ENCODE measurements around the gene IGFBP2.

IGFBP2 gene

DNA sequence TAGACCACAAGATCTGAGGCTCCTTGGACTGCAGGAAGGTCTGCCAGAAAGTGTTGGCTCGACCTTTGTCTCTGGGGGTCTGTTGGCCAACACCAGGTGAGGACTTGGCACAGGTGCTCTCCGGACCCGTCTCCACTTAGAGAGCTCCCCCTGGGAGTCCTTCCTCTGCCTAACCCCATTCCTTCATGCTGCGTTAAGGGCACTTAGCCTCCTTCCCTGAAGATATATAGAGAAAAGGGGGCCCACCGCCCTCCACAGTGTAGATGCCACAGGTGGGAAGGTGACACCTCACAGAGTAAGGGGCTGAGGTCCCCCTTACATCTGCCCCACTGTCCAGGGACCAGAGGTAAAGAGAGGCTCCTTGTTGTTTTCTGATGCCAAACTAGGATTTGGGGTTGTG, 53.9 kb downstream of the IGFBP2 start:
- ChIA-PET POLR2A (no interaction called here), CTCF (interaction anchor here (0.7 to 6.6 kb wide), 8 partner anchors 9 to 1026 kb away, joined by 3 to 31 read pairs (median 7); partner anchors contain the start of gene IGFBP5)
- peaks cover 0 to 67% (median 24%) of the 10 kb centered on the region in 5 experiments for H3K27me3 ChIP-seq (replicated peaks in 2 of 5; ENCODE audit: control insufficient read depth in 4 of 5, insufficient read depth in 5 of 5, low read length in 4 of 5)
- H3K9me3 ChIP-seq (ENCODE audit: control extremely low read depth in 1 of 5, control insufficient read depth in 4 of 5, insufficient read depth in 2 of 5, low read depth in 1 of 5, low read length in 4 of 5): no peaks in the 10 kb centered on the region
- H3K4me1 ChIP-seq (ENCODE audit: control extremely low read depth in 1 of 4, control insufficient read depth in 4 of 4, insufficient read depth in 4 of 4, low read length in 3 of 4): peaks cover 0 to 14% (median 6%) of the 10 kb centered on the region in 4 experiments
- no peaks in the 10 kb centered on the region for H3K36me3 ChIP-seq (ENCODE audit: control insufficient read depth in 4 of 4, insufficient read depth in 4 of 4, low read length in 3 of 4)
- no peak overlapping the region for H3K4me3 ChIP-seq (ENCODE audit: control insufficient read depth in 1 of 7, extremely low read depth in 1 of 7, insufficient read depth in 4 of 7, low read depth in 2 of 7, low read length in 6 of 7)
- no peak overlapping the region for H3K27ac ChIP-seq (ENCODE audit: insufficient read depth in 1 of 2, low read depth in 1 of 2, low read length in 2 of 2, poor library complexity in 1 of 2, severe bottlenecking in 2 of 2)
- no peak for DNase-seq
- 87% methylated on average over 3 of the region's 5 CpGs for WGBS (ENCODE audit: insufficient coverage)

DNA sequence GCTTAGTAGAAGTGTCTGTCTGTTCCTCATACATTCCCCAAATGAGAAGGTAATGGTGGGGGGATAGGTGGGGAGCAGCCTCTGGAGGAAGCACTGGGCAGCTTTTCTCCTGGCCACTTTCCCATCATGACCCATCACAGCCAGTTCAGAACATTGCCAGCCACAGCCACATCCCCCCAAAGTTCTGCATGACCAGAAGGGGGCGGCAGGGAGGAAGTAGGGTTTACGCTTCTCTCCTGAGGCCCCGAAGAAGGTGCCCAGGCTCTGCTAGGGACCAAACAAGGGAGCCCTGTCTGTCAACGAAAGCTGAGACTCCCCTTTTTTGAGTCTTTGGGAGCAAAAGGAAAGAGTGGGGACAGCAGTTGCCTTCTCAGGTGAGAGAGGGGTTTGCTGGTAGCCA, 54.4 kb downstream of the IGFBP2 start:
- no peak overlapping the region for H3K27ac ChIP-seq (ENCODE audit: insufficient read depth in 1 of 2, low read depth in 1 of 2, low read length in 2 of 2, poor library complexity in 1 of 2, severe bottlenecking in 2 of 2)
- peaks cover 0 to 20% (median 11%) of the 10 kb centered on the region in 4 experiments for H3K4me1 ChIP-seq (ENCODE audit: control extremely low read depth in 1 of 4, control insufficient read depth in 4 of 4, insufficient read depth in 4 of 4, low read length in 3 of 4)
- CTCF ChIA-PET: interaction anchor here (1.7 to 6.6 kb wide), 5 partner anchors 10 to 1069 kb away, joined by 5 to 31 read pairs (median 7); no protein-coding TSS in a partner anchor
- H3K36me3 ChIP-seq (ENCODE audit: control insufficient read depth in 4 of 4, insufficient read depth in 4 of 4, low read length in 3 of 4): no peaks in the 10 kb centered on the region
- no peaks in the 10 kb centered on the region for H3K9me3 ChIP-seq (ENCODE audit: control extremely low read depth in 1 of 5, control insufficient read depth in 4 of 5, insufficient read depth in 2 of 5, low read depth in 1 of 5, low read length in 4 of 5)
- peaks cover 0 to 72% (median 30%) of the 10 kb centered on the region in 5 experiments for H3K27me3 ChIP-seq (replicated peaks in 2 of 5; ENCODE audit: control insufficient read depth in 4 of 5, insufficient read depth in 5 of 5, low read length in 4 of 5)
- DNase-seq: peak in 2 of 3 donors; percentile 57 to 63
- 15% methylated on average over 4 of the region's 4 CpGs for WGBS (ENCODE audit: insufficient coverage)
- no peak overlapping the region for H3K4me3 ChIP-seq (ENCODE audit: control insufficient read depth in 1 of 7, extremely low read depth in 1 of 7, insufficient read depth in 4 of 7, low read depth in 2 of 7, low read length in 6 of 7)
- POLR2A ChIA-PET: no interaction called here

DNA sequence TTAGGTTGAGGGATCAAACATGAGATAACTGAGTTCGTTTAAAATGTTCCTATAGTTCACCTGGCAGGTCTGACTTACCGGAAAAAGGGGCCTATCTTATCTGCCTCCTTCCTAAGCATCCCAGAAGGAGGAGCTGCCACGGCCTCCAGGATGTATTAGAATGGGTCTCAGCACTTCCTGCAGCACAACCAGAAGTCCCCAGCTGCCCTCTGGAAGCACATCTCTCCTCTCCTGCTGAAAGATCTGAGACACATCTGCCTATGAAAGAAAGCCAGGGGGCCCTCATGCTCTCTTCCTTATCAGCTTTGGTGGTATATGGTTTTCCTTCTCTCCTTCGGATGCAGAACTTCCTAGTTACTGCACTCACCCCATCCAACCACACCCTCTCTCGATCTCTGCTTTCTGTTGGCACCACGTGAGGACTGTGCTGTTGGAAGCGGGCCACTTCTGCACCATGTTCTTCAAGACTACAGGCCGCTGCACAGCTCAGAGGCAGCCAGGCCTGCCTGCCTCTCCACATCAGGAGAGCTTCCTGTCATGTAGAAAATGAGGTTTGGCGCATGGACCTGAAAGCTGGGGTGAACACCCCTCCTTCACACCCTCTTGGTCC, 55.6 kb downstream of the IGFBP2 start:
- CTCF ChIA-PET: interaction anchor here (1.3 to 6.6 kb wide), 4 partner anchors 13 to 1068 kb away, joined by 3 to 31 read pairs (median 6); no protein-coding TSS in a partner anchor
- WGBS (ENCODE audit: insufficient coverage): 77% methylated on average over 7 of the region's 9 CpGs

DNA sequence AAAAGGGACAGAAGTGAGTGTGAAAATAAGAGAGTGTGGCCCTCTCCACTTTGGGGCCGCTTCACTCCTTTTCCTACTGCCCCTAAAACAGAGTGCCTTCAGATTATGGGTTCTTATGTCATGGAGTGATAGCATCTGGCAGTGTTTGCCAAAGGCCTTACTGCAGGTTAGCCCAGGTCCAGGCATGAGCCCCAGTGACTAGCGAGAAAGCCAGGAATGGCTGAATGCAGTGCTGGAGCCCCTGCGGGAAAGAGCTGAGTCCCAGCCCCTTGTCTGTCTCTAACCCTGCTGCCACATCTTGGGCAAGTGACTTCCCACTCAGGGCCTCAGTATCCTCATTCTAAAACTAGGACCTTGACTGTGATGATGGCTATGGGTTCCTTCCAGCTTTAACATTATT, 56.2 kb downstream of the IGFBP2 start:
- 100% methylated on average over 3 of the region's 3 CpGs for WGBS (ENCODE audit: insufficient coverage)
- ChIA-PET CTCF (interaction anchor here (1.3 to 6.6 kb wide), 3 partner anchors 821 to 1067 kb away, joined by 3 to 31 read pairs (median 5); no protein-coding TSS in a partner anchor), POLR2A (interaction anchor here (0.6 kb wide), 1 partner anchor 14 kb away, joined by 3 read pairs; no protein-coding TSS in a partner anchor)
- Histone ChIP-seq H3K4me1 (ENCODE audit: control extremely low read depth in 1 of 4, control insufficient read depth in 4 of 4, insufficient read depth in 4 of 4, low read length in 3 of 4) (peaks cover 0 to 37% (median 23%) of the 10 kb centered on the region in 4 experiments), H3K27me3 (replicated peaks in 2 of 5; ENCODE audit: control insufficient read depth in 4 of 5, insufficient read depth in 5 of 5, low read length in 4 of 5) (peaks cover 0 to 78% (median 32%) of the 10 kb centered on the region in 5 experiments), H3K27ac (ENCODE audit: insufficient read depth in 1 of 2, low read depth in 1 of 2, low read length in 2 of 2, poor library complexity in 1 of 2, severe bottlenecking in 2 of 2) (no peak overlapping the region), H3K4me3 (ENCODE audit: control insufficient read depth in 1 of 7, extremely low read depth in 1 of 7, insufficient read depth in 4 of 7, low read depth in 2 of 7, low read length in 6 of 7) (no peak overlapping the region), H3K9me3 (ENCODE audit: control extremely low read depth in 1 of 5, control insufficient read depth in 4 of 5, insufficient read depth in 2 of 5, low read depth in 1 of 5, low read length in 4 of 5) (no peaks in the 10 kb centered on the region), H3K36me3 (ENCODE audit: control insufficient read depth in 4 of 4, insufficient read depth in 4 of 4, low read length in 3 of 4) (no peaks in the 10 kb centered on the region)
- DNase-seq: no peak

More for the DNA sequence above, 55.6 kb downstream of the IGFBP2 start:
- Histone ChIP-seq H3K4me3 (ENCODE audit: control insufficient read depth in 1 of 7, extremely low read depth in 1 of 7, insufficient read depth in 4 of 7, low read depth in 2 of 7, low read length in 6 of 7) (no peak overlapping the region), H3K36me3 (ENCODE audit: control insufficient read depth in 4 of 4, insufficient read depth in 4 of 4, low read length in 3 of 4) (no peaks in the 10 kb centered on the region), H3K27ac (ENCODE audit: insufficient read depth in 1 of 2, low read depth in 1 of 2, low read length in 2 of 2, poor library complexity in 1 of 2, severe bottlenecking in 2 of 2) (no peak overlapping the region), H3K27me3 (replicated peaks in 2 of 5; ENCODE audit: control insufficient read depth in 4 of 5, insufficient read depth in 5 of 5, low read length in 4 of 5) (peaks cover 0 to 76% (median 31%) of the 10 kb centered on the region in 5 experiments), H3K9me3 (ENCODE audit: control extremely low read depth in 1 of 5, control insufficient read depth in 4 of 5, insufficient read depth in 2 of 5, low read depth in 1 of 5, low read length in 4 of 5) (no peaks in the 10 kb centered on the region), H3K4me1 (ENCODE audit: control extremely low read depth in 1 of 4, control insufficient read depth in 4 of 4, insufficient read depth in 4 of 4, low read length in 3 of 4) (peaks cover 0 to 31% (median 18%) of the 10 kb centered on the region in 4 experiments)
- no peak for DNase-seq
- POLR2A ChIA-PET: no interaction called here

DNA sequence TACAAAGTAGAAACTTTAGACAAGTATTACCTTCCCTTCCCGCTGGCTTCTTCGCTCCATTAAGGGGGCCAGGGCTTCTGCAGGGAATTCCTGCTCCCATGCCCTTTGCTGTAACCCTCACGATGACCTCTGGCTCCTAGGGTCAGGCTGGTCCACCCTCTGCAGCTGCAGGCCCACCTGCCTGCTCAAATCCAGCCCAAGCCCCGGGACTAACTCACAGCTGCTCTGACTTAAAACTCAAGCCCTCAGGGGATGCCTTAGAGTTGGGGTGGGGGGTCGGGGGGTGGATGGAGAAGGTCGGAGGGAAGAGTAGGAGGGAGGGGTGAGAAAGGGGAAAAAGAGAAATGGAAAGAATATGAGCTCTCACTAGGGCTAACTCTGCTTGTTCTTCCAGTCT, 57.2 kb downstream of the IGFBP2 start:
- POLR2A ChIA-PET: no interaction called here
- no peaks in the 10 kb centered on the region for H3K9me3 ChIP-seq (ENCODE audit: control extremely low read depth in 1 of 5, control insufficient read depth in 4 of 5, insufficient read depth in 2 of 5, low read depth in 1 of 5, low read length in 4 of 5)
- CTCF ChIA-PET: interaction anchor here (6.6 kb wide), 1 partner anchor 820 kb away, joined by 31 read pairs; no protein-coding TSS in a partner anchor
- no peak for DNase-seq
- H3K4me3 ChIP-seq (ENCODE audit: control insufficient read depth in 1 of 7, extremely low read depth in 1 of 7, insufficient read depth in 4 of 7, low read depth in 2 of 7, low read length in 6 of 7): no peak overlapping the region
- peaks cover 0 to 85% (median 37%) of the 10 kb centered on the region in 5 experiments for H3K27me3 ChIP-seq (replicated peaks in 2 of 5; ENCODE audit: control insufficient read depth in 4 of 5, insufficient read depth in 5 of 5, low read length in 4 of 5)
- H3K36me3 ChIP-seq (ENCODE audit: control insufficient read depth in 4 of 4, insufficient read depth in 4 of 4, low read length in 3 of 4): no peaks in the 10 kb centered on the region
- no peak overlapping the region for H3K27ac ChIP-seq (ENCODE audit: insufficient read depth in 1 of 2, low read depth in 1 of 2, low read length in 2 of 2, poor library complexity in 1 of 2, severe bottlenecking in 2 of 2)
- WGBS (ENCODE audit: insufficient coverage): 72% methylated on average over 3 of the region's 6 CpGs
- peaks cover 0 to 47% (median 27%) of the 10 kb centered on the region in 4 experiments for H3K4me1 ChIP-seq (ENCODE audit: control extremely low read depth in 1 of 4, control insufficient read depth in 4 of 4, insufficient read depth in 4 of 4, low read length in 3 of 4)

DNA sequence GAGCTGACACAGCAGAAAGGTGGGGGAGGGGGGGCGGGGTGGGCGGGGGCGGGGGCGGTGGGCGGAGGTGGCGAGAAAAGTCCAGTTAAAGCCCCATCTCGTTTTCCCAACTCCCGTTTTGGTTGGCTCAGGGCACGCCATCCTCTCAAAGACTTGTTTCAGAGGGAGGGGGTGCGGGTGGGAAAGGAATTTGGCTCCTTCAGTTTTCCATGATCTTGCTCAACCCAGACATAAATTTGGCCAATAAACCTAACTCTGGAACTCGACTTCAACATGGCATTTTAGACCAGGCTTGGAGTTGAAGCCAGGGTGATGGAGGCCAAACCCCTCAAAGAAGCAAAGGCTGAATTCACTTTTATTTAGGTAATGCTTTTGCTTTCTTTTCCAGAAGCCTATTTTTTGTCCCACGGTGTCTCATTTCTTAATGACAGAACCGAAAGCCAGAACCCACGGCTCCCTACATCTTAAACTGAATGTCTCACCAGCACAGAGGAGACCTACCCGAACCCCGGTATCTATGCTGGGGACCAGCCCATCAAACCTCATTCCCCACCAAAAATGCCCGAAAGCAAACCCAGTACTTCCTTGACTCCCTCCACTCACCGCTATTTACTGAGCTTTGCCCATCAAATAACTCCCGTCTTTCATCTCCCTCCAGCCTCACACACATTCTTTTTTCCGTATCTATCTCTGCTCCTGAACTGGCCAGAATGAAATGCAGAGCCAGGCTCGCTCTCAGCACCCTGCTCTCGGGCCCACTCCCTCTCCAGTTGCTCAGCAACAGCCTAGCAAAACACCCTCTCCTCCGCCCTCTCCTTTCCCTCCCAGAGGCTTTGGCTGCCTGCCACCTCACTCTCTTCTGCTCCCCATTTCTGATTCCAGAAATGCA, 57.9 kb downstream of the IGFBP2 start:
- Histone ChIP-seq H3K9me3 (ENCODE audit: control extremely low read depth in 1 of 5, control insufficient read depth in 4 of 5, insufficient read depth in 2 of 5, low read depth in 1 of 5, low read length in 4 of 5) (no peaks in the 10 kb centered on the region), H3K27ac (ENCODE audit: insufficient read depth in 1 of 2, low read depth in 1 of 2, low read length in 2 of 2, poor library complexity in 1 of 2, severe bottlenecking in 2 of 2) (no peak overlapping the region), H3K27me3 (replicated peaks in 2 of 5; ENCODE audit: control insufficient read depth in 4 of 5, insufficient read depth in 5 of 5, low read length in 4 of 5) (peaks cover 0 to 86% (median 42%) of the 10 kb centered on the region in 5 experiments), H3K4me1 (ENCODE audit: control extremely low read depth in 1 of 4, control insufficient read depth in 4 of 4, insufficient read depth in 4 of 4, low read length in 3 of 4) (peaks cover 0 to 48% (median 27%) of the 10 kb centered on the region in 4 experiments), H3K36me3 (ENCODE audit: control insufficient read depth in 4 of 4, insufficient read depth in 4 of 4, low read length in 3 of 4) (no peaks in the 10 kb centered on the region), H3K4me3 (ENCODE audit: control insufficient read depth in 1 of 7, extremely low read depth in 1 of 7, insufficient read depth in 4 of 7, low read depth in 2 of 7, low read length in 6 of 7) (peak overlapping the region in 3 of 7 experiments; percentile 36 to 57 (median 44))
- 2% methylated on average over 14 of the region's 23 CpGs for WGBS (ENCODE audit: insufficient coverage)
- DNase-seq: peak; percentile 75 to 87 (median 85)
- ChIA-PET CTCF (interaction anchor here (0.6 to 6.6 kb wide), 3 partner anchors 11 to 820 kb away, joined by 3 to 31 read pairs (median 3); no protein-coding TSS in a partner anchor), POLR2A (no interaction called here)
